Tibial nerve (tissue), 4 donors: ENCODE data around the gene NLRP7.

Experiments used
- CTCF ChIP-seq, 5 experiments: fragments of 200-600 bp in 3 of 5; fragments of 450-650 bp in 2 of 5; sonication (generic) in 3 of 5; IDR thresholded peaks; one replicate each; pipeline ENCODE4 v1.5.1; 2016 to 2019; ENCODE audit warnings: antibody characterized with exemption in 5 of 5, mild to moderate bottlenecking in 3 of 5, moderate library complexity in 2 of 5
- EP300 ChIP-seq, 2 donors: sonication (generic); formaldehyde crosslinking; IDR thresholded peaks; one replicate each; pipeline ENCODE4 v1.6.1; 2017; ENCODE audit warnings: antibody characterized with exemption in 2 of 2, mild to moderate bottlenecking in 1 of 2
- POLR2A ChIP-seq, 2 donors: fragments of 450-650 bp; IDR thresholded peaks; one replicate each; pipeline ENCODE4 v1.6.1; 2017; ENCODE audit warnings: antibody characterized with exemption in 2 of 2, mild to moderate bottlenecking in 2 of 2, moderate library complexity in 2 of 2

DNA sequence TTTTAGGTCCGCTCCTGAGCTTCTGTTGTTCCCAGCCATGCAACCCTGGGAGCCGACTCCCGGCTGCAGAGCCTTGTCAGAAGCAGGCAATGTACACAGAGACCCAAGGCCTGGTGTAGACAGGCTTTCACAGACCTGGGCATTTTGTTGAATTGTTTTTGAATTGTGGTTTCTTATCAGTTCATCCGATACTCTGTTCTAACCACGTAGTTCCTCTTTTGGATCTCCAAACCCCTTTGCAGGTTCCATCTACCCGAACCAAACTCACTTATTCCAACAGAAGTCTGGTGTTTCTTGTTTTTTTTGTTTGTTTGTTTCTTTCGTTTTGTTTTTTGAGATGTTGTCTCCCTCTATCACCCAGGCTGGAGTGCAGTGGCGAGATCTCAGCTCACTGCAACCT is 12.5 kb upstream of the NLRP7 start:
- TF ChIP-seq CTCF (IDR thresholded peaks at IDR 0.05): no peak
- TF ChIP-seq POLR2A (IDR thresholded peaks at IDR 0.05): no peak
- no peak for TF ChIP-seq EP300 (IDR thresholded peaks at IDR 0.05)
